CD4-positive, alpha-beta T cell treated with Interleukin-21 for 1 hour (primary cell): ENCODE data around the gene CCDC102A.
"Not testable (repeated sequence)": the region's sequence is repeated elsewhere in the genome, so short reads cannot be mapped to it uniquely, and the experiment has no call there.

Experiments used
- DNase-seq: peaks from one replicate; pipeline ENCODE4 v3.0.0-alpha.2; 2020

Gene CCDC102A

GRCh38 chr16:57517397-57518367 lies 18.7 kb downstream of the CCDC102A start:
- DNase-seq: no peak

DNA sequence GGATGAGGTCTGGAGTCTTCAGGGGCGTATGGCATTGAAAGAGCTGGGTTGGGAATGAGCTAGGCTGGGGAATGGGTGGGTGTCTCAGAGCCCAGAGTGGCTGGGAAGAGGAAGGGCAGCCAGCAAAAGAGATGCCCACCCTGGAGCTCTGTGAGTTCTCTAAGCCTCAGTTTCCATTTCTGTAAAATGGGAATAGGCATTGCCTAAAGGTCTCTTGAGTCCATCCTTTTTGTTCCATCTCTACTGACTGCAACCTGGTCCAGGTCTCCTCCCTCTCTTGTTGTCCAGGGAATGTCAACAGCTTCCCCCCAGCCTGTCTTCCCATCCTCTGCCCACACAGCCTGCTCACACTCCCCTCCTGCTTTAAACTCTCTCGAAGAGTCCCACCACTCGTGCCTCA lies 19.6 kb downstream of the CCDC102A start:
- DNase-seq: no peak

DNA sequence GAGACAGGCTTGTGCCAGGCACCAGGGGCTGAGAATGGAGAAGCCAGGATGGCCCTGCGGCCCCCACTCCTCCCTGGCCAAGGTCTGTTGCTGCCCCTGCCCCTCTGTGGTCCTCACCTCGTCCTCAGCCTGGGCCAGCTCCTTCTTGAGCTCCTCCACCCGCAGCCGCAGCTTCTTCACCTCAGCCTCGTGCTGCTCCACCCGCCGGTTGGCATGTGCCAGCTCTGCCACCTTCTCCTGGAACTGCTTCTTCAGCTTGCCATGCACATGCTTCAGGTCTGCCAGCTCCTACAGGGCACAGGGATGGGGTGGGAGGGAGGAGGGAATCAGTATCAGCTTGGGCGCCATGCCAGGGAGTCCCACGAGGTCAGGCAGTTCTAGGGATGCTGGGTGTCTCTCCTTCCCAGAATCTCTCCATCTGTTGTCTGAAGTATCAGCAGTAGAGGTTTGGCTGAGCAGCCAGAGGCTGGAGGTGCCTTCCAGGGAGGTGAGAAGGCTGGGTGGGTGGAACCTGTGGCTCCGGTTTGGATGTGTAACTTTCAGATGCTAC lies 20.1 kb downstream of the CCDC102A start:
- no peak for DNase-seq

DNA sequence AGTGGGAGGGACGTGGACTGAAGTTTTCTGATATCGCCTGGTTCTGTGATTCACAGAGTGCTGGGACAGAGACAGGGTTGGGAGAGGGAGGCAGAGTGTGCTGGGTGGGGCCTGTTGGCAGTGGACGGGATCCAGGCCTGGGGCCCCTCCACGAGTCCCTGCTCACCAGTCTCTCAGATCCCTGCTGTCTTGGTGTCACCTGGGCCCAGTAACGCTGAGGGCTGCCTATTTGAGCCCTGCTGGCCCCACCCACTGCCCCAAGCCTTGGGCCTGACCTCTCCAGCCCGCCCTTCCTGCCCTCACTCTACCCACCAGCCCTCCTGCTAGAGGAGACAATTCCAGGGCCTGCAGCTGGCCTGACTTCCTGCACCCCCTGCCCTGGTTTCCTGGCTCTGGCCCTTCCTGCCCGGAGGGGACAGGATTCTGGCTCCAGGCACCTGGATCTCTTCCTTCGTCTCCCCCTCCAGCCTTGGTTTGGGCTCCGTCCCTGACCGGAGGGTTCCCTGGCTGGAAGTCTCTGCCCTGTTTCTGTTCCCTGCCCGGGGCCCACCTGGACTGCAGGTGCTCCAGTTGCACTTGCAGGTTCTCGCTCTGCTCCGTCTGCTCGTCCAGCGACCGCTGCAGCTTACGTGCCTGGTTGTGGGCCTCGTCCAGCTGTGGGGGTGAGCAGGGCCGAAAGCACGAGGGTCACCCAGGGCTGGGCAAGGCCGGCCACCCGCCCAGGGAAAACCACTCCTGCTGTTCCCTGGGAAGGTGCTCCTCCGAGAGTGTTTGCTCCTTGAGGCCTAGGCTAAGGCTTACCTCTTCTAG lies 21.4 kb downstream of the CCDC102A start:
- no peak for DNase-seq

GRCh38 chr16:57514371-57514770 lies 22.0 kb downstream of the CCDC102A start:
- no peak for DNase-seq

DNA sequence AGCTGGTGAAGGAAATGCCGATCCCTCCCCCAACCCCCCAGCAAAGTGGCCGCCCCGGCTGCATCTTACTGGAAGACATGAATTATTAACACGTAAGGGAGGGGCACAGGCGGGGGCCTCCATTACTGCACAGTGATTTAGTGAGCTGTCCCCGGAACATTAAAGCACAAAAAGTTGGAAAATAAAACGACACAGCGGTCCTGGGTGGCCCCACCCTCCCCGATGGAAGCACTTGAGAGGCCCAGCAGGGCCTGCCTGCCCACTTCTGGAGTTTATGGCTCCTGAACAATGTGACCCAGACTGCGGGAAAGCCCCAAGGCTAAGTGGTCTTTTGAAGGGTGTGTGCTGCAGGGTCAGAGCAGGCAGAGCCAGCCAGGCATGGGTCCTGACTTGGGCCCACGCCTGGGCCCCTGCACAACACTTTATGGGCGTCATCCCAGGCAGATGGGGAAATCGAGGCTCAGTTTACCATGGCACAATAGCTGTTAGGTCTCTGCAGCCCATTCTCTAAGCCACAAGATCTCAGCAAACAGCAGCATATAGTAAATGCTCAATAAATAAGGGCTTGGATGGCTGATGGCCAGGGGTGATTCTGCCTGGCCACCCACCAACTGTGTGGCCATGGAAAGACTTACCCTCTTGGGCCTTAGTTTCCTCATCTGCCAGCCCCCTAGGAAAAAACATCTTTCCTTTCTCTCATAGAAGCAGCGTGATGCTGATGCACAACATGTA lies 22.8 kb downstream of the CCDC102A start:
- DNase-seq: no peak

GRCh38 chr16:57512296-57513001 lies 23.9 kb downstream of the CCDC102A start:
- DNase-seq: no peak

GRCh38 chr16:57510016-57510871 lies 26.1 kb downstream of the CCDC102A start:
- no peak for DNase-seq

DNA sequence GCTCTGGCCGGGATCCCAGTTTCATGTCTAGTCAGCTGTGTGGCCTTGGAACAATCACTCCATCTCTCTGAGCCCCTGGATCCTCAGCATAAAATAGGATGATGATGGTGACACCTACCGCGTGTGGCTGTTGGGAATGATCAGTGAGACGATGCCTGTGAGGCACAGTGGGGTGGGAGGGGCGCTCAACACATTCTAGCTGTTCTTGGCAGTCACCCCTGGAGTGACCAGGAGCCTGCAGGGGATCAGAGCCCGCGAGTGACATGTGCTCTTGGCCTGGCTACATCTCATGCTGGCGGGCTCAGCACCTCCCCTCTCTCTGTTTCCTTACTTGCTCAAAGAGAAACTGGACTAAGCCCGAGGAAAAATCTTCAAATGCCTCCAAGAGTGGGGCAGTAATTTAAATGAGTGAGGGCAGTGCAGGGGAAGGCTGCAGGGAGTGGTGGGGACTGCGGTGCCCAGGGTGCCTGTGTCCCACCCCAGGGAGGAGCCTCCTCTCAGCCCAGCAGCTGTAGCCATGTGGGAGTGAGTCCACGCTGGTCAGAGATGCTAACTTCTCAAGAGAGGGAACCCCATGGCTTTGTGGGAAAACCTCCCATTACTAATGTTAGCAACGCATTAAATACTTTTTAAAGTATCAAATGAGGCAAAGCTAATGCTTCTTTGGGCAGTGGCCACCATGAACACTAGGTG lies 27.0 kb downstream of the CCDC102A start:
- DNase-seq: no peak

- DNase-seq: no peak
These were observed 28.3 kb downstream of the CCDC102A start for GRCh38 chr16:57508035-57508425.

- no peak for DNase-seq
These were observed 29.0 kb downstream of the CCDC102A start for GRCh38 chr16:57507136-57508034.

DNA sequence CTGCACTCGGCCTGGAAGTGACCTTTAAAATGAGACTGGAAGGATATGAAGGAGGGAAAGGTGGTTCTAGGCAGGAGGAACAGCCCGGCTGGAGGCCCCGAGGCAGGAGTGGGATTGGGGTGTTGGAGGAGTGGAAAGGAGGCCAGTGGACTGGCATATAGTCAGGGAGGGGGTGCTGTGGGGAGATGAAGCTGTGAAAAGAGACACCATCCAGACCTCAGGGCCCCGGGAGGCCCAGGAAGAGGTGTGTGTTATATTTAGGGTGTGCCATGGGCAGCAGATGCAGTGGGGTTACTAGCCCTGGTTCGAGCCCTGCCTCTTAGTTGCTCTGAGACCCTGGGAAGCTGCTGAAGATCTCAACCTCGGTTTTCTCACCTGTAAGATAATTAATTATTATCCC lies 31.2 kb downstream of the CCDC102A start:
- DNase-seq: no peak

- no peak for DNase-seq
These were observed 31.9 kb downstream of the CCDC102A start for GRCh38 chr16:57504491-57504890.

DNA sequence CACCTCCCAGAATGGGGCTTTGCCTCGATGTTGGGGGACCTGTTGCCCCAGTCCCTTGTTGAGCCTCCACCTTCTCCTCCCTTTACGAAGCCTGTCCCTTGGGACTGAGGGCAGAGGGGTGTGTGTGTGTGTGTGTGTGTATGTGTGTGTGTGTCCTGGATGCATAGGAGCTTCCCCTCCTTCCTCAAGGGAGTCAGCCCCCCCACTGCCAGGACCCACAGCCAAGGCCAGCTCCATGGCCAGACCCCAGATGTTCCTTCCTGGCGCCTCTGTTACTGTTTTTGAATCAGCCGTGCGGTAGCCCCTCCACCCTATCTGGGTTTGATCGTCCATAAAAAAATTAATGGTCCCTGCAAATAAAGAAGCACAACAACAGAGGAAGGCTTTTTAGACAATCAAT lies 32.4 kb downstream of the CCDC102A start:
- DNase-seq: no peak

DNA sequence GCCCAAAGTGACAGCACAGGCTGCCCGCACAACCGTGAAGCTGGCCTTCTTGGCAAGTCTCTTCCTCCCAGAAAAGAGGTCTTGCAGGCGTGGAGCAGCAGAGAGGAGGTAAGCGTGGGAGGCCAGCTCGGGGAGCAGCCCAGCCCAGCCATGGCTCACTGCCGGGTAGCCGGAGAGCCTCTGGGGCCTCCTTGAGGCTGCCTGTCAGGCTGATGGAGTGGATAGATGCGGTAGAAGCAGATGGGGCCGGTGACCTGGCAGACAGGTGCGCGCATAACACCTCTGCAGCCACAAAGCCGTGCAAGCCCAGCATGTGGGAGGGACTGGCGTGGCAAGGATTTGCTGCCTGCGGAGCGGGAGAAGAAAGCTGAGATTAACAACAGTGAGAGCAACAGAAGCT lies 33.0 kb downstream of the CCDC102A start:
- no peak for DNase-seq

DNA sequence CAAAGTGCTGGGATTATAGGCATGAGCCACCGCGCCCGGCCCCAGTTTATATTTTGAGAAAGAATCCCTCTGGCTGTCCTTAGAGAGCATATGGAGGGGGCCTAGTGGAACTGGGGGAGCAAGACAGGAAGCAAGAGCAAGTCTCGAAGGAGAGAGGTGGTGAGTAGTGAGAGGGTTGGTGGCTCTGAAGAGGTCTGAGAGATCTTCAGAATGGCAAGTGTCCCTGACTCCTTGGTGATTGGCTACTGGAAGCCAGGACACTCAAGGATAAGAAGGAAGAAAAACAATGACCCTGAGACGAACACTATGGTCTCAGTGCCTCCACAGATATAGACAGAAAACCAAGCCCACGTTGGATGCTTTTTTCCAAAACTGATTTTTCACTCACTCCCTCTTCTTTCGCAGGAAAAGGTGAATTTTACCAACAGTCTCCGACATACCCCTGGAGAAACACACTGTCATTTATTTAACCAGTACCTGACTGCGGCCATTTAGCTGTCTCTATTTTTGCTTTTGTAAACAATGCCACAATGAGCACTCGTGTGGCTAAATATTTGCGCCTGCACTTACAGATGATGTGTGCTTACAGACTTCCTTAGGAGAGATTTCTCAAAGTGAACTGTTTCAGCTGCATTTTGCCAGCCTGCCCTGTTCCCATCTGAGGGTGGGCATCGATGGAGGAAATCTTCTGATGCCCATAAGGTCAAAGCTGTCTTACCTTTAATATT lies 34.2 kb downstream of the CCDC102A start:
- no peak for DNase-seq

DNA sequence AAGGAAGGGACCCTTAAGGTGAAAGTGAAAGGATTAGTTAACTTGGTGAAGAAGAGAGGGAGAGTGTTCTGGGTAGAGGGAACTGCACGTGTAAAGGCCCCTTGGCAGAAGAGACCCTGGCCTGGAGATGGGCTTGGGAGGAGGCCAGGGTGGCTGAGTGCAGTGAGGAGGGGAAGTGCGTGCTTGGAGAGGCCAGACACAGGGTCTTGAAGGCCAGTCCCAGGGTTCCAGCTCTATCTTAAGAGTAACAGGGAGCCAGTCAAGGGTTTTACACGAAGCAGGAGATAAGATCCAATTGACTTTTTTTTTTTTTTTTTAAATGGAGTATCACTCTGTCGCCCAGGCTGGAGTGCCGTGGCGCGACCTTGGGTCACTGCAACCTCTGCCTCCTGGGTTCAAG lies 34.9 kb downstream of the CCDC102A start:
- no peak for DNase-seq

DNA sequence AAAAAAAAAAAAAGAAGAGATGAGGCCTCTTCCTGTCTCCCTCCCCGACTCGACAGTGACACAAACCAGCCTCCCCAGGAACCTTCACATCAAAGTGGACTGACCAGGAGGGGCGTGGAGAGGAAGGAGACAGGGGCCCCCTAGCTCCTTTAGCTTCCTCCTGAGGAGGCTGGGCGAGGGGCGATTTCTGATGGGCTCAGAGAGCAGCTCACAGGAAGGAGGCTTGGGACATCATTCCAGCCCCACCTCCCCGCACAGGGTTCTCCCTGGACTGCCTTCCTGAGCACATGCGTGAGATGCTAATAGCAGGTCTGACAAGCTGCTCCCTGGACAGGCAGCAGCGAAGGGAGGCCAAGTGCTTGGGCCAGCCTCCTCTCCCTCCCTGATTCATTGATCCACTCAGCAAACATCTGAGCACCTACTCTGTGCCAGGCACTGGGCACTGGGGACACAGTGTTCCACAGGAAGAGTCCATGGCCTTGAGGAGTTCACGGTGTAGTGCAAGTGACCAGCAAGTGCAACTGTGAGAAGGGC lies 35.7 kb downstream of the CCDC102A start:
- DNase-seq: no peak

- not testable (repeated sequence) for DNase-seq
These were observed 36.4 kb downstream of the CCDC102A start for GRCh38 chr16:57499941-57500340.
